Upper lobe of left lung (tissue), 6 donors: ENCODE data around the gene UGGT2. TPM values are rescaled to one million over a fixed set of nuclear protein-coding genes. Genes with fewer than 3 reads are reported as not detected.
"Not testable (repeated sequence)": the region's sequence is repeated elsewhere in the genome, so short reads cannot be mapped to it uniquely, and the experiment has no call there.

Source experiments
- ATAC-seq, 2 donors: fragments of 200-7000 bp; cut with Tn5 transposase; one replicate each; pipeline ENCODE4 v1.9.1; 2022; ENCODE audit warnings: mild to moderate bottlenecking in 2 of 2, moderate library complexity in 2 of 2; ENCODE audit not compliant: low FRiP score in 2 of 2
- DNase-seq, 2 donors: peaks; one replicate each; pipeline ENCODE4 v3.0.0-alpha.2; 2019 to 2020
- H3K27ac ChIP-seq, 4 donors: fragments of 200-600 bp; sonication (generic); one replicate each; pipeline ENCODE4 v1.5.1; 2016 to 2019
- H3K27me3 ChIP-seq, 4 donors: fragments of 200-600 bp; sonication (generic); one replicate each; pipeline ENCODE4 v1.5.1; 2017 to 2019
- H3K36me3 ChIP-seq, 4 donors: fragments of 200-600 bp; sonication (generic); one replicate each; pipeline ENCODE4 v1.5.1; 2016 to 2019
- H3K4me1 ChIP-seq, 4 donors: fragments of 200-600 bp; sonication (generic); one replicate each; pipeline ENCODE4 v1.5.1; 2018 to 2019
- H3K4me3 ChIP-seq, 4 donors: fragments of 200-600 bp; sonication (generic); one replicate each; pipeline ENCODE4 v1.5.1; 2017 to 2019; ENCODE audit warnings: mild to moderate bottlenecking in 2 of 4, moderate library complexity in 1 of 4
- H3K9me3 ChIP-seq, 4 donors: fragments of 200-600 bp; sonication (generic); one replicate each; pipeline ENCODE4 v1.5.1; 2018 to 2019
- CTCF ChIP-seq, 6 experiments: fragments of 450-650 bp in 4 of 6; fragments of 200-600 bp in 2 of 6; sonication (generic) in 2 of 6; IDR thresholded peaks; one replicate each; pipeline ENCODE4 v1.5.1; 2016 to 2019; ENCODE audit warnings: antibody characterized with exemption in 6 of 6
- EP300 ChIP-seq, 4 donors: sonication (generic); formaldehyde crosslinking; IDR thresholded peaks; one replicate each; pipeline ENCODE4 v1.5.1; 2017; ENCODE audit warnings: antibody characterized with exemption in 4 of 4, control low read depth in 2 of 4
- POLR2A ChIP-seq, 4 donors: fragments of 450-650 bp; IDR thresholded peaks; one replicate each; pipeline ENCODE4 v1.5.1; 2016 to 2017; ENCODE audit warnings: antibody characterized with exemption in 4 of 4, mild to moderate bottlenecking in 2 of 4
- POLR2AphosphoS5 ChIP-seq, 2 donors: sonication (generic); formaldehyde crosslinking; IDR thresholded peaks; one replicate each; pipeline ENCODE4 v1.5.1; 2017; ENCODE audit warnings: antibody characterized with exemption in 2 of 2
- WGBS, 2 donors: methylation state at CpG; one replicate each; pipeline ENCODE4 v1.1.5; 2017 to 2018; 5-methylcytosine and 5-hydroxymethylcytosine counted together
- total RNA-seq, 6 donors: library from RNA; depleted of rRNA in 4 of 6; stranded (reverse); fragments of >200 nt in 4 of 6; gene quantifications; one replicate each; pipeline versions ENCODE4 v1.1.0 to v1.2.1, GENCODE V29; 2016 to 2021
- donor health status: DM: no; HTN: no; CAD: no; lungs with moderate emphysema.
- donor health status: DM: no; HTN: yes; CAD: no; lungs with severe emphysema.

Gene UGGT2
- total RNA-seq, 6 donors from 2014 or later, result 13.0 to 44.8 (median 18.5) TPM

DNA sequence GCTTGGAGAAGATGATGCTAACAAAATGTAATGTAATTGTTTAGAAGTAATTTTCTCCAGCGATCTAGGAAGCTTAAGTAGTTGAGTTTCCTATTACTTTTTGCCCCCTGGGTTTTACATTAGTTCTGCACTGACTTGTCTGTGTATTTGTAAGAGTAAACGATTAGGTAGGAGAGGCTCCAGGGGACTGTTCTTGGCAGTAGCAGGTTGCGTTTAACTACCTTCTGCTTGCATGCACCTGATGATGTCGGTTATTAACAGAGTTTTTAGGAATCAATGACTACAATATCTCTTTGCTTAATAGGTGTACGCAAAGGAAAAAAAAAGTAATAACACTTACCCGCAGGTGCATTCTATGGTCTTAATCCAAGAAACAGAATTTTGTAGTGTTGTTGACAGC lies 18.3 kb upstream of the UGGT2 start:
- no peak for TF ChIP-seq POLR2AphosphoS5 (IDR thresholded peaks at IDR 0.05)
- Histone ChIP-seq H3K36me3 (no peaks in the 10 kb centered on the region), H3K27ac (no peak overlapping the region), H3K4me1 (no peaks in the 10 kb centered on the region), H3K9me3 (no peaks in the 10 kb centered on the region), H3K27me3 (no peaks in the 10 kb centered on the region), H3K4me3 (no peak overlapping the region)
- ATAC-seq (no peak), DNase-seq (no peak)
- WGBS, 2 donors, result 81 to 86% methylated on average over 6 of the region's 6 CpGs

DNA sequence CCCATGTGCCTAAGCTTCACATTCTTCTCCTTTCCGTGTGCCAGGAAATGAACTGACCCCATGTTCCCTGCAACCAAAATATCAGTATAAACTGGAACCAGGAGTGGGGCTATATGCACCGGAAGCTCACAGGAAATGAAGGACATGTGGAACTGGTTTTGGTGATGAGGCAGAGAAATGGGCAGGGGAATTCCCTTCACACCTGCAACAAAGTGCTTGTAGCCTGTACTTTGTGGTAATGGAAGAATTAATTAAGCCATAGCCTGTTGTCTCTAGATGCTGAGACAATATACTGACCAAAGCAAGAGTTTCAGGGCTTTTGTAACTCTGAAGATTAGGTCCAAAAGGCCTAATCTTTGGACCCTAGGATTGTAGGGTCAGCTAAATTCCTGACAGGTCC lies 15.5 kb upstream of the UGGT2 start:
- ATAC-seq, result no peak
- H3K36me3 ChIP-seq, result no peaks in the 10 kb centered on the region
- no peak for DNase-seq
- H3K27ac ChIP-seq, result no peak overlapping the region
- H3K27me3 ChIP-seq, result no peaks in the 10 kb centered on the region
- WGBS, 2 donors, result 65 to 66% methylated on average over 2 of the region's 2 CpGs
- TF ChIP-seq POLR2A (IDR thresholded peaks at IDR 0.05) (no peak), EP300 (IDR thresholded peaks at IDR 0.05) (no peak), CTCF (IDR thresholded peaks at IDR 0.05) (no peak), POLR2AphosphoS5 (IDR thresholded peaks at IDR 0.05) (no peak)
- H3K4me3 ChIP-seq, result no peak overlapping the region
- H3K9me3 ChIP-seq, result no peaks in the 10 kb centered on the region
- no peaks in the 10 kb centered on the region for H3K4me1 ChIP-seq

DNA sequence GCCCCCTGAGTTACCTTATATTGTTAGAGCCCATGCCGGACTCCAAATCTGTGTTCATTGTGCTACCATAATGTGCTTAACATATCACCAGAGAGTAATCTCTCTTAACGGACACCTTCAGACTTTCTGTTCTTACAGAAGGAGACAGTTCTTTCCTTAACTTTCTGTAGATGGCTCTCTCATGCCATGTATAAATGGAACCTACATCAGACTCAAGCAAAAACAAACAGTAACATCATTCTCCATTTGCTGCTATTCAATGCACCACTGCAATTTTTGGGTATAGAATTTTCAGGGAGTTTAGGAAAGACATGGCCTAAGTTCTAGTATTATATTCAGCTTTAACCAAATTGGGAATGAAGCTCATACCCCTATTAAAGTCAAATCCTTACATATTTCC lies 12.6 kb upstream of the UGGT2 start:
- 81 to 92% methylated on average over 2 of the region's 2 CpGs for WGBS, 2 donors
- H3K27ac ChIP-seq, result no peak overlapping the region
- H3K9me3 ChIP-seq, result no peaks in the 10 kb centered on the region
- H3K27me3 ChIP-seq, result no peaks in the 10 kb centered on the region
- no peak for TF ChIP-seq CTCF (IDR thresholded peaks at IDR 0.05)
- TF ChIP-seq POLR2A (IDR thresholded peaks at IDR 0.05), result no peak
- no peak for TF ChIP-seq EP300 (IDR thresholded peaks at IDR 0.05)
- TF ChIP-seq POLR2AphosphoS5 (IDR thresholded peaks at IDR 0.05), result no peak
- H3K4me3 ChIP-seq, result no peak overlapping the region
- H3K36me3 ChIP-seq, result no peaks in the 10 kb centered on the region
- ATAC-seq (no peak), DNase-seq (no peak)
- no peaks in the 10 kb centered on the region for H3K4me1 ChIP-seq

- WGBS, 2 donors, result 1 to 3% methylated on average over 12 of the region's 12 CpGs
- no peak for DNase-seq
Measured at GRCh38 chr13:96052656-96053002, 572 bp downstream of the UGGT2 start.

GRCh38 chr13:96051946-96052345 lies 1.3 kb downstream of the UGGT2 start:
- not testable (repeated sequence) for H3K27ac ChIP-seq, DNase-seq

More at GRCh38 chr13:96052656-96053002, 572 bp downstream of the UGGT2 start:
- H3K9me3 ChIP-seq, result no peaks in the 10 kb centered on the region
- ATAC-seq, result peak; percentile 73 to 82
- H3K36me3 ChIP-seq, result no peaks in the 10 kb centered on the region
- H3K4me3 ChIP-seq, result peak overlapping the region; percentile 65 to 100 (median 82)
- H3K4me1 ChIP-seq, result peaks cover 0 to 15% (median 5%) of the 10 kb centered on the region in 4 donors
- peak overlapping the region; percentile 73 to 90 (median 83) for H3K27ac ChIP-seq
- TF ChIP-seq CTCF (IDR thresholded peaks at IDR 0.05), result no peak
- TF ChIP-seq POLR2AphosphoS5 (IDR thresholded peaks at IDR 0.05), result no peak
- no peak for TF ChIP-seq POLR2A (IDR thresholded peaks at IDR 0.05)
- TF ChIP-seq EP300 (IDR thresholded peaks at IDR 0.05), result no peak
- no peaks in the 10 kb centered on the region for H3K27me3 ChIP-seq

GRCh38 chr13:96051491-96051890 lies 1.7 kb downstream of the UGGT2 start:
- not testable (repeated sequence) for DNase-seq, H3K36me3 ChIP-seq, H3K27ac ChIP-seq, ATAC-seq, H3K9me3 ChIP-seq, H3K27me3 ChIP-seq, H3K4me3 ChIP-seq
- peaks cover 0 to 15% (median 5%) of the 10 kb centered on the region in 4 donors for H3K4me1 ChIP-seq
- 94% methylated on average over 5 of the region's 5 CpGs for WGBS, 2 donors

More at GRCh38 chr13:96051946-96052345, 1.3 kb downstream of the UGGT2 start:
- WGBS, 2 donors, result 88 to 90% methylated on average over 3 of the region's 3 CpGs
- not testable (repeated sequence) for H3K36me3 ChIP-seq, H3K4me3 ChIP-seq, ATAC-seq, H3K27me3 ChIP-seq, H3K9me3 ChIP-seq
- peaks cover 0 to 15% (median 5%) of the 10 kb centered on the region in 4 donors for H3K4me1 ChIP-seq

DNA sequence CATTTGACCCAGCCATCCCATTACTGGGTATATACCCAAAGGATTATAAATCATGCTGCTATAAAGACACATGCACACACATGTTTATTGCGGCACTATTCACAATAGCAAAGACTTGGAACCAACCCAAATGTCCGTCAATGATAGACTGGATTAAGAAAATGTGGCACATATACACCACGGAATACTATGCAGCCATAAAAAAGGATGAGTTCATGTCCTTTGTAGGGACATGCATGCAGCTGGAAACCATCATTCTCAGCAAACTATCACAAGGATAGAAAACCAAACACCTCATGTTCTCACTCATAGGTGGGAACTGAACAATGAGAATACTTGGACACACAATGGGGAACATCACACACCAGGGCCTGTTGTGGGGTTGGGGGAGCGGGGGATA lies 2.2 kb downstream of the UGGT2 start:
- H3K27ac ChIP-seq, H3K36me3 ChIP-seq, DNase-seq, H3K4me3 ChIP-seq, ATAC-seq, H3K27me3 ChIP-seq, H3K9me3 ChIP-seq: not testable (repeated sequence)
- WGBS, 2 donors, result 82 to 88% methylated on average over 4 of the region's 4 CpGs
- peaks cover 0 to 15% (median 5%) of the 10 kb centered on the region in 4 donors for H3K4me1 ChIP-seq

- not testable (repeated sequence) for H3K36me3 ChIP-seq, H3K4me3 ChIP-seq, H3K9me3 ChIP-seq, ATAC-seq, H3K27me3 ChIP-seq, H3K27ac ChIP-seq, H3K4me1 ChIP-seq
- DNase-seq, result peak in 1 of 2 donors; percentile 1
- 93 to 97% methylated on average over 15 to 16 of the region's 16 CpGs for WGBS, 2 donors
Measured at GRCh38 chr13:96046449-96047126, 6.6 kb downstream of the UGGT2 start.
